PFSK-1 (cell line): ENCODE data around the gene WASL.

Experiments used
- FOXP2 ChIP-seq: optimal IDR thresholded peaks from 2 replicates; pipeline ENCODE3; 2011; ENCODE audit warnings: borderline replicate concordance, control low read depth, inconsistent platforms; ENCODE audit not compliant: insufficient read depth; ENCODE audit errors: extremely low read length, extremely low read depth
- POLR2AphosphoS5 ChIP-seq: IDR thresholded peaks from 2 replicates; pipeline ENCODE4 v1.6.1; 2012; ENCODE audit warnings: low read depth, mild to moderate bottlenecking, control low read depth, low read length, moderate library complexity
- REST ChIP-seq, 2 experiments: IDR thresholded peaks; 2 replicates each; pipeline versions ENCODE4 v1.6.1 to v1.8.0; 2011 to 2012; ENCODE audit warnings: low read depth in 2 of 2, low read length in 2 of 2, control low read depth in 1 of 2, inconsistent platforms in 1 of 2, mild to moderate bottlenecking in 1 of 2, moderate library complexity in 1 of 2; ENCODE audit not compliant: insufficient read depth in 1 of 2
- SIN3A ChIP-seq: IDR thresholded peaks from 2 replicates; pipeline ENCODE4 v1.6.1; 2012; ENCODE audit warnings: mild to moderate bottlenecking, low read length, moderate library complexity, borderline replicate concordance; ENCODE audit not compliant: insufficient read depth
- TAF1 ChIP-seq: IDR thresholded peaks from 2 replicates; pipeline ENCODE4 v1.6.1; 2012; ENCODE audit warnings: low read length, control low read depth, borderline replicate concordance; ENCODE audit not compliant: insufficient read depth

WASL gene

GRCh38 chr7:123712619-123713018 lies 36.2 kb downstream of the WASL start:
- no peak for TF ChIP-seq POLR2AphosphoS5
- no peak for TF ChIP-seq SIN3A
- no peak for TF ChIP-seq REST (IDR thresholded peaks at IDR 0.05; ENCODE audit: insufficient read depth in 1 of 2, low read depth in 2 of 2, low read length in 2 of 2)
- TF ChIP-seq TAF1 = no peak
- no peak for TF ChIP-seq FOXP2

- TF ChIP-seq REST (IDR thresholded peaks at IDR 0.05; ENCODE audit: insufficient read depth in 1 of 2, low read depth in 2 of 2, low read length in 2 of 2) = no peak
Observed at GRCh38 chr7:123711832-123712293, 36.9 kb downstream of the WASL start.

- TF ChIP-seq SIN3A (no peak), TAF1 (no peak), REST (IDR thresholded peaks at IDR 0.05; ENCODE audit: insufficient read depth in 1 of 2, low read depth in 2 of 2, low read length in 2 of 2) (no peak), FOXP2 (no peak), POLR2AphosphoS5 (no peak)
Observed at GRCh38 chr7:123710683-123711082, 38.1 kb downstream of the WASL start.

GRCh38 chr7:123709525-123709924 lies 39.3 kb downstream of the WASL start:
- TF ChIP-seq TAF1 (no peak), REST (IDR thresholded peaks at IDR 0.05; ENCODE audit: insufficient read depth in 1 of 2, low read depth in 2 of 2, low read length in 2 of 2) (no peak), FOXP2 (no peak), POLR2AphosphoS5 (no peak), SIN3A (no peak)

- TF ChIP-seq TAF1 (no peak), REST (IDR thresholded peaks at IDR 0.05; ENCODE audit: insufficient read depth in 1 of 2, low read depth in 2 of 2, low read length in 2 of 2) (no peak), POLR2AphosphoS5 (no peak), FOXP2 (no peak), SIN3A (no peak)
Observed at GRCh38 chr7:123705211-123705901, 43.4 kb downstream of the WASL start.
